ENCODE measurements around the gene TBXAS1.

DNA sequence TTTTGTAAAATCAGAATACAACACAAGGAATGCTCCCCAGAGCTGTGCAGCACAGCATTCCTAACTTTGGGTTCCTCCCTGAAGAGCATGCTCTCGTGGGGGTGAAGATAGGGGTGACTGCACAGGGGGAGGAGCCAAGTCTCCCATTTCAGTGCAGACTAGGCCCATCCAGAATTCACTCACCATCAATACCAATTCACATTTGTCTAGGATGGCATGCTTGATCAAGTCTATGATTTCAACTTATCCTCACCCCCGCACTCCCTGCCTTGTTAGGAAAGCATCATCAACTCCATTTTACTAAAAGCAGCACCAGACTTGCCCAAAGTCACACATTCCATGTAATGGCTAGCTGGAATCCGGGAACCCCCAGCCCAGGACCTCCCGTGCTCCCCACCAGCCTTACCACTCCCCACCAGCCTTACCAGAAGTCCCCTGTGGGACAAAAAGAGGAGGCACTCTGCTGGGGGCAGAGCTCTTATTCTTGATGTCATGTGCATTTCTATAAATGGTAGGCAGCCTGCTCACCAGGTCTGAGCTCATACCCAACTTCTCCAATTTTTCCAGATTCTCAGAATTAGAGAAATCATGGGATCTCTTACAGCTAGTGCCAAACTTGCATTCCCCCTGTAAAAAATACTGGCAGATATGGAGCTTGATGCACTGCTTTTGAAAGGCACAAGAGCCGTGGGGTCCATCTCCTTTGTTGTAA lies 227.5 kb downstream of the TBXAS1 start:
- TF ChIP-seq, protein P1, sequence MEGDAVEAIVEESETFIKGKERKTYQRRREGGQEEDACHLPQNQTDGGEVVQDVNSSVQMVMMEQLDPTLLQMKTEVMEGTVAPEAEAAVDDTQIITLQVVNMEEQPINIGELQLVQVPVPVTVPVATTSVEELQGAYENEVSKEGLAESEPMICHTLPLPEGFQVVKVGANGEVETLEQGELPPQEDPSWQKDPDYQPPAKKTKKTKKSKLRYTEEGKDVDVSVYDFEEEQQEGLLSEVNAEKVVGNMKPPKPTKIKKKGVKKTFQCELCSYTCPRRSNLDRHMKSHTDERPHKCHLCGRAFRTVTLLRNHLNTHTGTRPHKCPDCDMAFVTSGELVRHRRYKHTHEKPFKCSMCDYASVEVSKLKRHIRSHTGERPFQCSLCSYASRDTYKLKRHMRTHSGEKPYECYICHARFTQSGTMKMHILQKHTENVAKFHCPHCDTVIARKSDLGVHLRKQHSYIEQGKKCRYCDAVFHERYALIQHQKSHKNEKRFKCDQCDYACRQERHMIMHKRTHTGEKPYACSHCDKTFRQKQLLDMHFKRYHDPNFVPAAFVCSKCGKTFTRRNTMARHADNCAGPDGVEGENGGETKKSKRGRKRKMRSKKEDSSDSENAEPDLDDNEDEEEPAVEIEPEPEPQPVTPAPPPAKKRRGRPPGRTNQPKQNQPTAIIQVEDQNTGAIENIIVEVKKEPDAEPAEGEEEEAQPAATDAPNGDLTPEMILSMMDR (IDR thresholded peaks at IDR 0.05): no peak
- TF ChIP-seq POLR2A (IDR thresholded peaks at IDR 0.05): no peak
- no peak for TF ChIP-seq POLR2AphosphoS5 (IDR thresholded peaks at IDR 0.05)

All from transverse colon (tissue), 4 donors.